ELF-1 (cell line): ENCODE measurements around the gene A3GALT2.
A peak's percentile ranks its signal among the peaks of the same experiment; 100 is the strongest.

Experiments
- DNase-seq: peaks from one replicate; pipeline ENCODE4 v3.0.0-alpha.2; 2016; ENCODE audit warnings: low read depth, low spot score

A3GALT2 gene

GRCh38 chr1:33320619-33321165 is at the start of gene A3GALT2:
Gene A3GALT2 (minus strand): TSS chr1:33321098. CDS start chr1:33321098, 0 bp downstream.
- DNase-seq = no peak

GRCh38 chr1:33370301-33370700 is 49.4 kb upstream of the A3GALT2 start:
- no peak for DNase-seq

- no peak for DNase-seq
Measured at GRCh38 chr1:33369764-33370163, 48.9 kb upstream of the A3GALT2 start.

- no peak for DNase-seq
Measured at GRCh38 chr1:33369081-33369480, 48.2 kb upstream of the A3GALT2 start.

- DNase-seq = no peak
Measured at GRCh38 chr1:33368431-33368830, 47.5 kb upstream of the A3GALT2 start.

GRCh38 chr1:33367485-33368405 is 46.8 kb upstream of the A3GALT2 start:
- DNase-seq = peak; percentile 90

GRCh38 chr1:33366762-33367484 is 46.0 kb upstream of the A3GALT2 start:
- DNase-seq = no peak

- DNase-seq = peak; percentile 51
Measured at GRCh38 chr1:33365560-33365997, 44.7 kb upstream of the A3GALT2 start.

GRCh38 chr1:33364565-33364918 is 43.6 kb upstream of the A3GALT2 start:
- DNase-seq = peak; percentile 67

- DNase-seq = peak; percentile 73
Measured at GRCh38 chr1:33363470-33363861, 42.6 kb upstream of the A3GALT2 start.

- DNase-seq = no peak
Measured at GRCh38 chr1:33363021-33363420, 42.1 kb upstream of the A3GALT2 start.

- no peak for DNase-seq
Measured at GRCh38 chr1:33361532-33362235, 40.8 kb upstream of the A3GALT2 start.

GRCh38 chr1:33360367-33360766 is 39.5 kb upstream of the A3GALT2 start:
- DNase-seq = no peak

- no peak for DNase-seq
Measured at GRCh38 chr1:33359931-33360330, 39.0 kb upstream of the A3GALT2 start.

GRCh38 chr1:33358795-33359503 is 38.1 kb upstream of the A3GALT2 start:
- no peak for DNase-seq

GRCh38 chr1:33358114-33358794 is 37.4 kb upstream of the A3GALT2 start:
- DNase-seq = no peak

GRCh38 chr1:33357099-33357498 is 36.2 kb upstream of the A3GALT2 start:
- DNase-seq = no peak

GRCh38 chr1:33354707-33355316 is 33.9 kb upstream of the A3GALT2 start:
- no peak for DNase-seq

GRCh38 chr1:33353531-33353930 is 32.6 kb upstream of the A3GALT2 start:
- no peak for DNase-seq

GRCh38 chr1:33351281-33351660 is 30.4 kb upstream of the A3GALT2 start:
- DNase-seq = no peak
